Ishikawa (cell line): ENCODE data around the gene NR2F1-AS1.

ENCODE experiments used
- CEBPB ChIP-seq: IDR thresholded peaks from 2 replicates; pipeline ENCODE4 v1.6.1; 2012
- CREB1 ChIP-seq: IDR thresholded peaks from 2 replicates; pipeline ENCODE4 v1.6.1; 2012; ENCODE audit warnings: low read depth
- EGR1 ChIP-seq: IDR thresholded peaks from 2 replicates; pipeline ENCODE4 v1.6.1; 2012
- EP300 ChIP-seq: IDR thresholded peaks from 2 replicates; pipeline ENCODE4 v1.6.1; 2012; ENCODE audit warnings: borderline replicate concordance
- RAD21 ChIP-seq: IDR thresholded peaks from 2 replicates; pipeline ENCODE4 v1.6.1; 2012; ENCODE audit warnings: low read depth
- TAF1 ChIP-seq: IDR thresholded peaks from 2 replicates; pipeline ENCODE4 v1.6.1; 2012; ENCODE audit warnings: low read depth, mild to moderate bottlenecking
- YY1 ChIP-seq: IDR thresholded peaks from 2 replicates; pipeline ENCODE4 v1.6.1; 2012; ENCODE audit warnings: low read depth
- ZBTB7A ChIP-seq: IDR thresholded peaks from 2 replicates; pipeline ENCODE4 v1.6.1; 2012; ENCODE audit warnings: low read depth
- TF ChIP-seq, protein P1 (sequence below): IDR thresholded peaks from 2 replicates; pipeline ENCODE4 v1.6.1; 2012; ENCODE audit warnings: low read depth, mild to moderate bottlenecking
- TF ChIP-seq, protein P2 (sequence below): IDR thresholded peaks from 2 replicates; pipeline ENCODE4 v1.6.1; 2012
- TF ChIP-seq, protein P3 (sequence below): IDR thresholded peaks from 2 replicates; pipeline ENCODE4 v1.6.1; 2012

DNA sequence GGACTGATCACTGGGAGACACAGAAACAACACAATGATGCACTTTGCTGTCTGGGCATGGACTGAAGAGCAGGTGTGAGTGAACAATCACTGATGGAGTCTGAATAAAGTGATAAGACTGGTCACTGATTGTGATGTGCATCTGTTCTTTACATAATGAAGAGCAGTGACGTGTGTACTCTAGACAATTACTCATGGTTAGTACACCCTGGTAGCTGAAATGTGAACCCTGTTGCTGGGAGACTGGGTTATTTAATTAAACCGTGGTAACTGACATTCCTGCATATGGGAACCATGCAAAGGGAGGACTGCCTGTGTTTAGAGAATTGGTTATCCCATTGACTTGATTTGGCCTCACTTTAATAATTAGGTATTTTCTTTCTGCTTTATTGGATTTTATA is 202.9 kb downstream of the NR2F1-AS1 start:
- TF ChIP-seq YY1 (no peak), EGR1 (no peak), TAF1 (no peak), CEBPB (no peak), RAD21 (no peak), ZBTB7A (no peak), EP300 (no peak), CREB1 (no peak)
- TF ChIP-seq, protein P1, sequence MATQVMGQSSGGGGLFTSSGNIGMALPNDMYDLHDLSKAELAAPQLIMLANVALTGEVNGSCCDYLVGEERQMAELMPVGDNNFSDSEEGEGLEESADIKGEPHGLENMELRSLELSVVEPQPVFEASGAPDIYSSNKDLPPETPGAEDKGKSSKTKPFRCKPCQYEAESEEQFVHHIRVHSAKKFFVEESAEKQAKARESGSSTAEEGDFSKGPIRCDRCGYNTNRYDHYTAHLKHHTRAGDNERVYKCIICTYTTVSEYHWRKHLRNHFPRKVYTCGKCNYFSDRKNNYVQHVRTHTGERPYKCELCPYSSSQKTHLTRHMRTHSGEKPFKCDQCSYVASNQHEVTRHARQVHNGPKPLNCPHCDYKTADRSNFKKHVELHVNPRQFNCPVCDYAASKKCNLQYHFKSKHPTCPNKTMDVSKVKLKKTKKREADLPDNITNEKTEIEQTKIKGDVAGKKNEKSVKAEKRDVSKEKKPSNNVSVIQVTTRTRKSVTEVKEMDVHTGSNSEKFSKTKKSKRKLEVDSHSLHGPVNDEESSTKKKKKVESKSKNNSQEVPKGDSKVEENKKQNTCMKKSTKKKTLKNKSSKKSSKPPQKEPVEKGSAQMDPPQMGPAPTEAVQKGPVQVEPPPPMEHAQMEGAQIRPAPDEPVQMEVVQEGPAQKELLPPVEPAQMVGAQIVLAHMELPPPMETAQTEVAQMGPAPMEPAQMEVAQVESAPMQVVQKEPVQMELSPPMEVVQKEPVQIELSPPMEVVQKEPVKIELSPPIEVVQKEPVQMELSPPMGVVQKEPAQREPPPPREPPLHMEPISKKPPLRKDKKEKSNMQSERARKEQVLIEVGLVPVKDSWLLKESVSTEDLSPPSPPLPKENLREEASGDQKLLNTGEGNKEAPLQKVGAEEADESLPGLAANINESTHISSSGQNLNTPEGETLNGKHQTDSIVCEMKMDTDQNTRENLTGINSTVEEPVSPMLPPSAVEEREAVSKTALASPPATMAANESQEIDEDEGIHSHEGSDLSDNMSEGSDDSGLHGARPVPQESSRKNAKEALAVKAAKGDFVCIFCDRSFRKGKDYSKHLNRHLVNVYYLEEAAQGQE = no peak
- TF ChIP-seq, protein P2, sequence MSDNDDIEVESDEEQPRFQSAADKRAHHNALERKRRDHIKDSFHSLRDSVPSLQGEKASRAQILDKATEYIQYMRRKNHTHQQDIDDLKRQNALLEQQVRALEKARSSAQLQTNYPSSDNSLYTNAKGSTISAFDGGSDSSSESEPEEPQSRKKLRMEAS = no peak
- TF ChIP-seq, protein P3, sequence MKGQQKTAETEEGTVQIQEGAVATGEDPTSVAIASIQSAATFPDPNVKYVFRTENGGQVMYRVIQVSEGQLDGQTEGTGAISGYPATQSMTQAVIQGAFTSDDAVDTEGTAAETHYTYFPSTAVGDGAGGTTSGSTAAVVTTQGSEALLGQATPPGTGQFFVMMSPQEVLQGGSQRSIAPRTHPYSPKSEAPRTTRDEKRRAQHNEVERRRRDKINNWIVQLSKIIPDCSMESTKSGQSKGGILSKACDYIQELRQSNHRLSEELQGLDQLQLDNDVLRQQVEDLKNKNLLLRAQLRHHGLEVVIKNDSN = no peak
